HepG2 (cell line): ENCODE data around the gene SRRM1. TPM values are rescaled to one million over a fixed set of nuclear protein-coding genes. Genes with fewer than 3 reads are reported as not detected.
A peak's percentile ranks its signal among the peaks of the same experiment; 100 is the strongest.

ENCODE experiments used
- ATAD3A ChIP-seq: sonication (generic); formaldehyde crosslinking; IDR thresholded peaks from 2 replicates; pipeline ENCODE4 v1.4.0; 2020; ENCODE audit warnings: missing genetic modification reagents
- BCL6 ChIP-seq: IDR thresholded peaks from 2 replicates; pipeline ENCODE4 v1.6.1; 2016; ENCODE audit warnings: missing genetic modification reagents, missing compliant biosample characterization
- ETV5 ChIP-seq: IDR thresholded peaks from 2 replicates; pipeline ENCODE4 v1.6.1; 2018; ENCODE audit warnings: missing biosample characterization, missing genetic modification reagents, inconsistent platforms, borderline replicate concordance
- FOSL2 ChIP-seq: sonication (generic); formaldehyde crosslinking; IDR thresholded peaks from 2 replicates; pipeline ENCODE4 v1.4.0; 2020; ENCODE audit warnings: missing genetic modification reagents
- GABPB1 ChIP-seq: IDR thresholded peaks from 2 replicates; pipeline ENCODE4 v1.6.1; 2016; ENCODE audit warnings: mild to moderate bottlenecking, missing genetic modification reagents, moderate library complexity, missing compliant biosample characterization
- HMGXB4 ChIP-seq, 2 experiments: sonication (generic) in 1 of 2; formaldehyde crosslinking in 1 of 2; IDR thresholded peaks; 2 replicates each; pipeline versions ENCODE4 v1.4.0 to v1.6.1; 2018 to 2020; ENCODE audit warnings: missing genetic modification reagents in 2 of 2, borderline replicate concordance in 1 of 2, low read depth in 1 of 2, mild to moderate bottlenecking in 1 of 2, missing biosample characterization in 1 of 2
- MED1 ChIP-seq: sonication (generic); formaldehyde crosslinking; IDR thresholded peaks from 2 replicates; pipeline ENCODE4 v1.4.0; 2020; ENCODE audit warnings: missing genetic modification reagents
- MED13 ChIP-seq: sonication (generic); formaldehyde crosslinking; IDR thresholded peaks from 2 replicates; pipeline ENCODE4 v1.5.0; 2020; ENCODE audit warnings: missing genetic modification reagents
- MZF1 ChIP-seq: sonication (generic); formaldehyde crosslinking; IDR thresholded peaks from 2 replicates; pipeline ENCODE4 v1.8.1; 2023; ENCODE audit warnings: mild to moderate bottlenecking, missing genetic modification reagents, borderline replicate concordance
- NPAS2 ChIP-seq: sonication (generic); formaldehyde crosslinking; IDR thresholded peaks from 2 replicates; pipeline ENCODE4 v1.8.0; 2022; ENCODE audit warnings: mild to moderate bottlenecking, missing genetic modification reagents, borderline replicate concordance
- NR2F1 ChIP-seq, 2 experiments: fragments of 450-650 bp in 1 of 2; formaldehyde crosslinking in 1 of 2; IDR thresholded peaks; 2 replicates each; pipeline versions ENCODE4 v1.5.0 to v1.6.1; 2016 to 2020; ENCODE audit warnings: mild to moderate bottlenecking in 1 of 2, missing compliant biosample characterization in 1 of 2, missing genetic modification reagents in 1 of 2, moderate library complexity in 1 of 2
- POLR2AphosphoS2 ChIP-seq: IDR thresholded peaks from 2 replicates; pipeline ENCODE4 v1.6.1; 2011; ENCODE audit warnings: low read depth, low read length, improper control_type of control experiment
- RXRA ChIP-seq: sonication (generic); formaldehyde crosslinking; IDR thresholded peaks from 2 replicates; pipeline ENCODE4 v1.5.1; 2020; ENCODE audit warnings: missing genetic modification reagents
- TGIF2 ChIP-seq: IDR thresholded peaks from 2 replicates; pipeline ENCODE4 v1.6.1; 2016; ENCODE audit warnings: control low read depth, missing compliant biosample characterization
- THAP11 ChIP-seq: IDR thresholded peaks from 2 replicates; pipeline ENCODE4 v1.6.1; 2016; ENCODE audit warnings: missing biosample characterization, missing genetic modification reagents
- ZBTB33 ChIP-seq: sonication (generic); formaldehyde crosslinking; IDR thresholded peaks from 2 replicates; pipeline ENCODE4 v1.4.0; 2020; ENCODE audit warnings: missing genetic modification reagents
- ZBTB4 ChIP-seq: sonication (generic); formaldehyde crosslinking; IDR thresholded peaks from 2 replicates; pipeline ENCODE4 v1.4.0; 2020; ENCODE audit warnings: missing genetic modification reagents, mild to moderate bottlenecking, borderline replicate concordance
- ZNF333 ChIP-seq: sonication (generic); formaldehyde crosslinking; IDR thresholded peaks from 2 replicates; pipeline ENCODE4 v1.4.0; 2020; ENCODE audit warnings: mild to moderate bottlenecking, missing genetic modification reagents, borderline replicate concordance
- ZNF644 ChIP-seq: IDR thresholded peaks from 2 replicates; pipeline ENCODE4 v1.6.1; 2016; ENCODE audit warnings: low read depth
- ZNF687 ChIP-seq: sonication (generic); formaldehyde crosslinking; IDR thresholded peaks from 2 replicates; pipeline ENCODE4 v1.5.1; 2020; ENCODE audit warnings: mild to moderate bottlenecking, missing genetic modification reagents, moderate library complexity
- polyA plus RNA-seq, 8 experiments: library from polyadenylated mRNA; depleted of rRNA in 3 of 8; stranded (reverse) in 7 of 8; unstranded in 1 of 8; fragments of >200 nt; fragmentation: Illumina TruSeq in 4 of 8; extraction: Trizol in 4 of 8; gene quantifications; 2 replicates each; pipeline versions ENCODE4 v1.2.1 to v1.2.3, GENCODE V29; 2011 to 2016; ENCODE audit warnings: low read depth in 4 of 8, missing spikeins in 1 of 8, mixed read lengths in 1 of 8; ENCODE audit not compliant: insufficient read depth in 1 of 8
- total RNA-seq, 5 experiments: library from RNA; depleted of rRNA; stranded (reverse); fragments of >200 nt; fragmentation: Illumina TruSeq; extraction: Trizol; gene quantifications; 2 replicates each; pipeline ENCODE4 v1.2.3, GENCODE V29; 2016; ENCODE audit warnings: low read depth in 1 of 5

The SRRM1 gene
- total and polyA plus RNA-seq, 2 of the 13 experiments (the other 11 are each of a cell fraction or from before 2014, with no cell fraction given), result 31.6 to 44.5 TPM

- TF ChIP-seq TGIF2 (no peak), POLR2AphosphoS2 (no peak), HMGXB4 (CRISPR knock-in tag; IDR thresholded peaks at IDR 0.05; ENCODE audit: borderline replicate concordance in 1 of 2, low read depth in 1 of 2) (no peak), ZNF333 (no peak), MZF1 (CRISPR knock-in tag) (no peak), NR2F1 (CRISPR knock-in tag; IDR thresholded peaks at IDR 0.05) (no peak), MED13 (CRISPR knock-in tag) (no peak), ZBTB4 (0 out of 2 replicates have a peak, but pooled peaks have one; percentile 36), ZNF687 (CRISPR knock-in tag) (peak; percentile 85), ETV5 (CRISPR knock-in tag) (peak; percentile 94), NPAS2 (CRISPR knock-in tag) (no peak), FOSL2 (peak; percentile 76), ZBTB33 (CRISPR knock-in tag) (peak; percentile 83), GABPB1 (CRISPR knock-in tag) (peak; percentile 43; the same call in 1 of the 2 replicates), RXRA (CRISPR knock-in tag) (peak; percentile 15; the same call in 1 of the 2 replicates), THAP11 (CRISPR knock-in tag) (no peak), ZNF644 (CRISPR knock-in tag) (no peak), ATAD3A (CRISPR knock-in tag) (no peak), MED1 (CRISPR knock-in tag) (peak; percentile 34; the same call in 1 of the 2 replicates), BCL6 (CRISPR knock-in tag) (no peak)
Observed at GRCh38 chr1:24720152-24720551, 77.0 kb downstream of the SRRM1 start (continued).
